ENCODE results near the gene CPNE2.

Gene CPNE2

DNA sequence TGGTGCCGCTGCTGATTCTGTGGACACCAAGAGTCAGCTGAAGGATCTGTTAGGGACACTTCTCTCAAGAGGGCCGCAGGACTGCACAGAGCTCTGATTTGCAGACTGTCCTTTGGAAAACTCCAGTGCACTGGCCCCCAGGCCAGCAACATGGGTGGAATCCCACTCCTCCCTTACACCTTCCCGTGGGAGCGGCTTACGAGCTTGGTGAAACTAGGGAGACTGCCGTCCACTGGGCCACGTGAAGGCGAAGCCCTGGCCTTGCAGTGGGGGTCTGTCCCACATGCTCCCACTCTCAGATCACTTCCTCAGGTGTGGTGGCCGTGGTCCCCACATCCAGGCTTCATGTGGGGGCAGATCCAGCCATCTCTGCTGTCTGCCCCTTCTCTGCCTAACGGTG lies 57.0 kb downstream of the CPNE2 start:
- TF ChIP-seq, protein P1, sequence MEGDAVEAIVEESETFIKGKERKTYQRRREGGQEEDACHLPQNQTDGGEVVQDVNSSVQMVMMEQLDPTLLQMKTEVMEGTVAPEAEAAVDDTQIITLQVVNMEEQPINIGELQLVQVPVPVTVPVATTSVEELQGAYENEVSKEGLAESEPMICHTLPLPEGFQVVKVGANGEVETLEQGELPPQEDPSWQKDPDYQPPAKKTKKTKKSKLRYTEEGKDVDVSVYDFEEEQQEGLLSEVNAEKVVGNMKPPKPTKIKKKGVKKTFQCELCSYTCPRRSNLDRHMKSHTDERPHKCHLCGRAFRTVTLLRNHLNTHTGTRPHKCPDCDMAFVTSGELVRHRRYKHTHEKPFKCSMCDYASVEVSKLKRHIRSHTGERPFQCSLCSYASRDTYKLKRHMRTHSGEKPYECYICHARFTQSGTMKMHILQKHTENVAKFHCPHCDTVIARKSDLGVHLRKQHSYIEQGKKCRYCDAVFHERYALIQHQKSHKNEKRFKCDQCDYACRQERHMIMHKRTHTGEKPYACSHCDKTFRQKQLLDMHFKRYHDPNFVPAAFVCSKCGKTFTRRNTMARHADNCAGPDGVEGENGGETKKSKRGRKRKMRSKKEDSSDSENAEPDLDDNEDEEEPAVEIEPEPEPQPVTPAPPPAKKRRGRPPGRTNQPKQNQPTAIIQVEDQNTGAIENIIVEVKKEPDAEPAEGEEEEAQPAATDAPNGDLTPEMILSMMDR (IDR thresholded peaks at IDR 0.05) = no peak
- Histone ChIP-seq H3K4me3 (ENCODE audit: low read depth, low read length) (no peak overlapping the region), H3K27ac (no peak overlapping the region), H2AFZ (no peak overlapping the region), H3K27me3 (ENCODE audit: control insufficient read depth, insufficient read depth, low read length) (no peaks in the 10 kb centered on the region), H3K9ac (no peak overlapping the region), H3K79me2 (no peaks in the 10 kb centered on the region), H3K4me2 (ENCODE audit: low read length) (no peak overlapping the region), H3K9me3 (ENCODE audit: control insufficient read depth, low read length) (no peaks in the 10 kb centered on the region), H3K4me1 (no peaks in the 10 kb centered on the region), H3K36me3 (ENCODE audit: control insufficient read depth, insufficient read depth, low read length) (no peaks in the 10 kb centered on the region)

- no peaks in the 10 kb centered on the region for H3K27me3 ChIP-seq (ENCODE audit: control insufficient read depth, insufficient read depth, low read length)
- no peaks in the 10 kb centered on the region for H3K4me1 ChIP-seq
- TF ChIP-seq, protein P1 (IDR thresholded peaks at IDR 0.05) = no peak
- H3K4me2 ChIP-seq (ENCODE audit: low read length) = no peak overlapping the region
- H3K9ac ChIP-seq = no peak overlapping the region
- no peak overlapping the region for H3K4me3 ChIP-seq (ENCODE audit: low read depth, low read length)
- H3K79me2 ChIP-seq = no peaks in the 10 kb centered on the region
- H2AFZ ChIP-seq = no peak overlapping the region
- no peaks in the 10 kb centered on the region for H3K36me3 ChIP-seq (ENCODE audit: control insufficient read depth, insufficient read depth, low read length)
- no peak overlapping the region for H3K27ac ChIP-seq
- no peaks in the 10 kb centered on the region for H3K9me3 ChIP-seq (ENCODE audit: control insufficient read depth, low read length)
Measured at GRCh38 chr16:57150682-57151330, 58.4 kb downstream of the CPNE2 start.

GRCh38 chr16:57151369-57151768 lies 59.0 kb downstream of the CPNE2 start:
- H3K36me3 ChIP-seq (ENCODE audit: control insufficient read depth, insufficient read depth, low read length) = no peaks in the 10 kb centered on the region
- H3K4me2 ChIP-seq (ENCODE audit: low read length) = no peak overlapping the region
- no peak overlapping the region for H3K27ac ChIP-seq
- no peak overlapping the region for H3K9ac ChIP-seq
- no peaks in the 10 kb centered on the region for H3K79me2 ChIP-seq
- TF ChIP-seq, protein P1 (IDR thresholded peaks at IDR 0.05) = no peak
- H3K9me3 ChIP-seq (ENCODE audit: control insufficient read depth, low read length) = no peaks in the 10 kb centered on the region
- no peaks in the 10 kb centered on the region for H3K27me3 ChIP-seq (ENCODE audit: control insufficient read depth, insufficient read depth, low read length)
- H2AFZ ChIP-seq = no peak overlapping the region
- H3K4me1 ChIP-seq = no peaks in the 10 kb centered on the region
- H3K4me3 ChIP-seq (ENCODE audit: low read depth, low read length) = no peak overlapping the region

DNA sequence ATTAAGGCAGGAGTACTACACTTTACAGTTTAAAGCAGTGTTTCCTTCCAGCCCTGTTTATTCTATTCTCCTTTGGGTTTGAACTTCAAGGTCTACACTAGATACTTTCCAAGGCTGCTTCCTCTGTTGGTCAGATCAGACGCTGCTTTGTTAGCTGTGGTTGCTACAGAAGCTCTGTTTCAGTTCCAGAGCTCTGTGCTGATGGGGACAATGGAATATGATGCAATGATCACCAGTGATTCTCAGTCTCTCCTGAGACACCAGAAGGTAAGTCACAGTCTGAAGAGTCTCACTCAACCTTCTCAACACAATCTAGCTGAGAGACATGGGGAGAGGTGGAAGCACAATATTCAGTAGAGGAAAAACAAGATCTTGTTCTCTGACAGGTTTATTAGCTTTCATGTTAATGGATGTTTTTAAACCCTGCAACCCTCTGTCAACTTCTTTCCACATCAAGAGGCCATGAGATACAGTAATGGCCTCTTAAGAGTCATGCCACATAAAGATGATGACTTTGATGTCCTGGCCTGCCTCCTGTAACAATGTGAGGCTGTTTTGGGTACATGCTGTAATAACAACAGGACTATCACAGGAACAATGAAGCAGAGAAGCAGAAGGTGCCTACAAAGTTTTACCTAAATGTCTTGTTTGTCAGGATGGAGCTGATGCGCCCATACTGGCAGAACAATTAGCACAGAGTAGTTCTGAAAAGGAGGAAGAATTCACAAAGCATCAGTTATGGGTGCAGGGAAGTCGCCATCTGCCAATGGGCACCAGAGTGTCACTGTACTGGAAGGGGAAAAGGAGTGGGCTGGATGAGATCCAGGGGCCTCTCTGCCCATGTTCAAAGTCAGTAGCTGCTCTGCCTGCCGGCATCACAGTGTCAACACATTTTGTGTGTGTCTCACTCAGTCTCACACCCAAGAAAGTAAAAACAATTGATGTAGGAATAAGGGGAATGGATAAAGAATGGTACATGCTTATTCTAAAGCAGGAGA lies 60.0 kb downstream of the CPNE2 start:
- H3K9ac ChIP-seq = no peak overlapping the region
- H3K27ac ChIP-seq = no peak overlapping the region
- H3K36me3 ChIP-seq (ENCODE audit: control insufficient read depth, insufficient read depth, low read length) = no peaks in the 10 kb centered on the region

More for the DNA sequence above, 60.0 kb downstream of the CPNE2 start:
- Histone ChIP-seq H3K4me2 (ENCODE audit: low read length) (no peak overlapping the region), H3K79me2 (no peaks in the 10 kb centered on the region), H2AFZ (no peak overlapping the region), H3K9me3 (ENCODE audit: control insufficient read depth, low read length) (no peaks in the 10 kb centered on the region), H3K4me1 (no peaks in the 10 kb centered on the region), H3K4me3 (ENCODE audit: low read depth, low read length) (no peak overlapping the region), H3K27me3 (ENCODE audit: control insufficient read depth, insufficient read depth, low read length) (no peaks in the 10 kb centered on the region)
- TF ChIP-seq, protein P1 (IDR thresholded peaks at IDR 0.05) = no peak

All from parathyroid adenoma (tissue), 2 donors.